Measurements from ENCODE around the gene FES.
"Not testable (repeated sequence)": the region's sequence is repeated elsewhere in the genome, so short reads cannot be mapped to it uniquely, and the experiment has no call there.

FES gene

DNA sequence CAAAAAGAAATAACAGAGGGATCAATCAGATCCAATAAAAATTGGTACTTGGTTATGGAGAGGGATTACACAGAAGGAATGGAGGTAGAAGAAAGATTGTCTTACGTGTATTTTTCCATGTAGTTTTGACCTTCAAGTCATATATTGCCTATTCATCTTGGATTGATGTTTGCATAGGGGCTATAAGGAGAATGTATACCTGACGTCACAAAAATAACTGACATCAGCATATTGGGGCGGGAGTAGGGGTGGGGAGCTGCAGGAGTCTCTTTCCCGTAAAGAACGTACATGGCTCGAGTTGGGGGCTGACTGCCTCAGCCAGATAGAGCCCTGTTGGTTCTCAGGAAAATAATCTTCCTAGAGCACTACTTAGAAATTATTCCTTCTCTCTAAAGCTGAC lies 21.8 kb upstream of the FES start:
- no peak for DNase-seq

DNA sequence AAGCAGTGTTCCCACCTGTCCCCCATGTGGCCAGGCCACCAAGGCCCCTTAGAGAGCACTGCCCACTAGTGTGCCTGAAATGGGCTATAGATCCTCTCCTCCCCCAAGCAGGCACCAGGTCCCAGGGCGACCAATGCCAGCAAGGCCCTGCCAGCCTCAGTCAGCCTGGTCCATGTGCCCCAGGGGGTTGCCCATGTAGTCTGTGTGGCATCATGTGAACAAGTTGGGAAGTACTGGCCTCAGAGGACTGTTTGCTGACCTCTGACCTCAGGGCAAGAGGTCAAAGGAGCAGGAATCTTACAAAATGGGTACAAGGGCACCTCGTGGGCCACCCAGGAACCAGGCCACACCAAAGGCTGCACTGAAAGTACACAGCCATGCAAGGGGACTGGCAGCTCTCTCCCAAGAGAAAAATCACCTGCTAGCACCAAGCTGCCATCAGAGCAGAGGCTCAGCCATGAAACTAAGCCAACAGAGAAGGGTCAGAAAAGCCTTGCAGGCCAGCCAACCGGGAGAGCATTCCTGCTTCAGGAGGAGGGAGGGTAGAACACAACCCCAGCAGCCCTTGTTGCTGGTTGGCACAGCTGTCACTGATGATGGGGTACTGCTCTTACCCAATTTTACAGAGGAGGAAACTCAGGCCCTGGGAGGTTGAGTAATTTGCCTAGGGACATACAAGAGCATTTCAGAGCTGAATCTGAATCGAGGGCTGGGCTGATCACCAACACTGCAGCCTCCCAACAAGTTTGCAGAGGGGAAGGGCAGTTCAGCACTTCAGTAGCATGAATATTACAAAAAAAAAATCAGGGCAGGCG lies 21.1 kb upstream of the FES start:
- no peak for DNase-seq

DNA sequence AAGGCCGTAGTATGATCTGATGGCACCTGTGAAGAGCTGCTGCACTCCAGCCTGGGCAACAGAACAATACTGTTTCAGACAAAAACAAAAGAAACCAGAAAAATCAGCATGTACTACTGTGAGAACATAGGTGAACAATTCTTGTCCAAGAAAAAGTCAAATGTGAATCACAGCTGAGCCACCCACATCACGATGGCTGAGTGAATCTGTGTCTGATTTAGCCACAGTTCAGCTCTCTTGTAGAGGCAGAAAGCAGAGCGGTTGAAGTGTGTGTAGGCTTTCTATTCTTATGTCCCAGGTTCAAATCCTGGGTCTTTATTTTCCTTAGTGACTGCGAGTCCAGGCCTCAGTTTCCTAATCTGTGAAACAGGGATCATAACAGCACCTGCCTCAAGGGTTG lies 20.3 kb upstream of the FES start:
- no peak for DNase-seq

DNA sequence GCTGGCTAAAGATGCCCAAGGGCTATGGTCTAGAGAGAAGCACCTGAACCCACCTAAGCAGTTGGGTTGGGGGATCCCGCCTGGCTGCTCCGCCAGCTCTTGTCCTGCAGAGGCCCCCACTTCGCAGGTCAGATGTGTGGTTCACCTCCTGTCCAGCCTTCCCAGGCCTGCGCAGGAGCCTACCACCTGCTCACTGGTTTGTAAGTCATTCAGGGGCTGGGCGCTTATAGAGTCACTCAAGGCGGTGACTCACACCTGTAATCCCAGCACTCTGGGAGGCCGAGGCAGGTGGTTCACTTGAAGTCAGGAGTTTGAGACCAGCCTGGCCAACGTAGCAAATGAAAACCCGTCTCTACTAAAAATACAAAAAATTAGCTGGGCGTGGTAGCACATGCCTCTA lies 19.8 kb upstream of the FES start:
- no peak for DNase-seq

DNA sequence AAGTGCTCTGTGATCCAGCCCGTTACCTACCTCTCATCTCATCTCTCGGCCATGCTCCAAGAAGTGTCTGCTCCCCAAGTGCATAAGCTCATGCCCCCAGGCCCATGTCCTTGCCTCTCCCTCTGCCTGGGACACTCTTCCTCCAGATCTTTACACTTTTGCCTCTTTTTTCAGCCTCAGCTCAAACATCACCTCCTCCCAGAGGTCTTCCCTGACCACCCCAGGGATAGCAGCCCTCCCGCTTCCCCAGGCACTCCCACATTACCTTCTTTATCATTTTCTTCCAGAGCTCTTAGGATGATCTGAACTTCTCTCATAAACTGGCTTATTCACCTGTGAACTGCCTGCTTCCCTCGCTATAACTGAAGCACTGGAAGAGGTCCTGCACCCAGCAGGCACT lies 18.6 kb upstream of the FES start:
- DNase-seq = no peak

DNA sequence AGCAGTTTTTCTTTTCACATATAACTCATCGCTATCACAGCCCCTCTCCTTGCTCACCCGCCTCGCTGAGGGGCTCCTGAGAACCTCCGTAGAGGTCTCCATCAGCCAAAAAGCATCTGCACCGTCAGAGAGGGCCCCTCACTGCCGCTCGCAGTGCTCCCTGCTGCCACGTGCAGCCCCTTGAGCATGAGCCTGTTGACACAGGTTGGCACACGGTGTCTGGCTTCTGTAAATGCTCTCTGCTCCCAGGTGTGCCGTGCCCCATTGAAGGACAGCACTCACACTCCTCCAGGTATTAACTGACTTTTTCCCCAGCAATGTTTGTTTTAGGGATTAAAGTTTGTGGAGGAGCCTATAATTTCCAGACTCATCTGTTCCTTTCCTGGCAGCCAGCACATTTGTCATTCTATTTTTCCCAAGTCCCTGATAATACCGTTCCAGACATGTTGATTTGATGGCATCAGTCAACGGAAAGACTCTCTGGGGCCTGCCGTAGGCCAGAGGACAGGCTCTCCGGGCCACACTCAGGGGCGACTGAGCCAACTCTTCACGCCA lies 18.1 kb upstream of the FES start:
- no peak for DNase-seq

DNA sequence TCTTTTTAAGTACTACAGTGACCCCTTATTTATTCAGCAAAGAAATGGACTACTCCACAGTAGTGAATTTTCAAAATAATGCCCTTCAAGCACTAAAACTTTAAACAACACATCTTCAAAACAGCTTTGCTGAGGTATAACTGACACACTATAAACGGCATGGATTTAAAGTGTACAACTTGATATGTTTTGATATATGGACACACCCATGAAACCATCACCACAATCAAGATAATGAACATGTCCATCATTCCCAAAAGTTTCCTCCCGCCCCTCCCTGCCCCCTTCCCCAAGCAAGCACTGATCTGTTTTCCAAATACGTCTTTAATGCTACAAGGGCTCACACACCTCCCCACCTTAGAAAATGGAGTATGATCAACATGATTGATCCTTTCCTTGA lies 17.5 kb upstream of the FES start:
- DNase-seq = no peak

DNA sequence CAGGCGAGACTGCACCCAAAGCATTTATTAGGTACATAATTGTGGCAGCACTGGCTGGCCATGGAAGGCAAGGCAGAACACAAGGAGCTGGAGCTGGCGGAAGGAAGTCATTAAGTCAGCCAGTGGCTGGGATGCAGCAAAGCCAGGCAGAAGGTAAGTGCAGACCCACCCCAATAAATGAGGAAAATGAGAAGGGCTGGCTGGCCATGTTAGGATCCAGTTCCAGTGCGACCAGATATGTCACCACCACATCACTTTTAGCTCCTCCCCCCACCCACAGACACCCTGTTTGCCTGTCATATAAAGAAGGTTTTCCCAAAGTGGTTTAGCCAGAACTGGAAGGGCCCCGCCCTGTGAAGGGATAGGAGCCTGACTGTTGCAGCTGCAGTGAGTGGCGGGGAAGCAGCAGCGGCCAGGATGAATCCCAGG lies 16.0 kb upstream of the FES start, which contains the start of gene FURIN:
Gene FURIN (plus strand): TSS at position 328 of the 429 bp plus-strand sequence. CDS start 7,153 bp downstream, outside the sequence.
- no peak for DNase-seq

DNA sequence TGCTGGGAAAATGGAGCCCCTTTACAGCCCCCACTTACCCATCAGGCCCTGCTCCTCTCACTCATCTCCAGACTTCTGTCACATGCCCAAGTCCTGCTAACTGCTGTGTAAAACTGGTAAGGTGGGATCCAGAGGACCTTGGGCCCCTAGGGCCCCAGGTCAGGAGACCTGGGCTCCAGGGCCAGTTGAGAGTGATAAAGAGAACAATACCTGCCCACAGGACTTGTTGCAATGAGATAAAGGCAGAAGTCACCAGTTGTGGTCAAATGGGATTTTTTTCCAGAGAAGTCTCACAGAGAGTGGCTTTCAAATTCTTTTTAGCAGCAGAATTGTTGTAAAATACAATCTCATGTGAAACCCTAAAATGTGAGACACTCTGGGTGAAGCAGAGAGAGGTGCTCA lies 15.2 kb upstream of the FES start:
- no peak for DNase-seq

DNA sequence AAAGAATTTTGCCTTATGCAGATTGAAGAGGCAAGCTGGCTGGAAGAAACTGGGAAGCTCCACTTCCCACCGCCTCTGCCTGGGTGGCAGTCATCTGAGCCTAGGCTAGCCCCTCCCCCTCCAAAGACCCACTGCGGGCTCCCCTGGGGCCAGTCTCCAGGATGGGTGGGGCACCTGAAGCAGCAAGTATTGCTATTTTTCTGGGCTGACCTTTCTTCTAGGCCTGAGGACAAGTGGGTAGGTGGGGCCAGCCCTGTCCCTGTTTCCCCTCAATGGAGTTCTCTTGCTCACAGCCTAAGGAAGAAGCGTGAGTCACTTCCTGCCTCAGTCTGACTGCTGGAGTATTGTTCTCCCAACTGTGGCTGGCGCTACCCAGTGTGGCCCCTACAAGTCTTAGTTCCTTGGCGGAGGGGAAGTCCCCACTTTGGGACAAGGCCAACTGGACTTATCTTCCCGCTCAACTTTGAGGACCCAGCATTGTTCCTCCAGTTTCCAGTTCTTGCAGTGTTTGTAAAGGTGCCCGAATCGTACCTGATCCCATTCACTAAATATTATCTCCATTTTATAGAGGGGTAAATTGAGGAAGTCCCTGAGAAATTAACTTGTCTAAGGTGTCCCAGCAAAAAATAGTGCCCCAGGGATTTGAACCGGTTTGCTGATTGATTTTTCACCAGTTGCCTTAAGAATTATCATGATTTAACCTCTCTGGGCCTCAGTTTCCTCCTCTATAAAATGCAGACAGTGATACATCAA lies 14.5 kb upstream of the FES start:
- peak; percentile 79 for DNase-seq

DNA sequence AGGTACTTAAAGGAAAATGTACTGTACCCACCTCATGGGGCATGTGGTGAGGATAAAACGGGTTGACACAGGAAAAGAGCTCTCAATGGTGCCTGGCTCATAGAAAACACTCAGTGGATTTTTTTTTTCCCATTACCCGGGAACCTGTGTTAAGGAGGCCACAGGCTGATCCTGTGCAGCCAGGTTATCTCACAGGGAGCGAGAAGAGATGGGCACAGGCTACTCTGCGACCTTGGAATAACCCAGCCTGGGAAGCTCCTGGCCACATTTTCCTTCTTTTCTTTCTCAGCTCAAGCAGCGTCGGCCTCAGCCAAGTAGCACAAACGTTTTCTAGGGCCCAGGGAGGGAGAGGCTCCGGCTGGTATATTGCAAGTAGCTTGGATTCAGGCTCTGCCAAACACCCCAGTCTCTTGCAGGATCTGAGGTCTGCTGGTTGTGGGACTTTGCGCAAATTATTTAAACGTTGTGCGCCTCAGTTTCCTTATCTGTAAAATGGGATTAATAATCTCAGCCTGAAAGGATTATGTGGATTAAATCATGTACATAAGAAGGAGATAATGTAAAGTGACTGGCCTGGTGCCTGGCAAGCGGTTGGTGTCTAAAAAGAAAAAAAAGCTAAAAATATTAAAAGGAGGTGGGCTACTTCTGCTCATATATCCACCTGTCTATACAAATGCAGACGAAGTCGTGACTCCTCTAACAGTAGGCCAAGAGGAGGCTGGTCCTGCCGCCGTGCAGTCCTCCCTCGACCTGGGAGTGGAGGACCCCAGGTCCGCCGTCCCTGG lies 13.8 kb upstream of the FES start:
- DNase-seq = no peak

DNA sequence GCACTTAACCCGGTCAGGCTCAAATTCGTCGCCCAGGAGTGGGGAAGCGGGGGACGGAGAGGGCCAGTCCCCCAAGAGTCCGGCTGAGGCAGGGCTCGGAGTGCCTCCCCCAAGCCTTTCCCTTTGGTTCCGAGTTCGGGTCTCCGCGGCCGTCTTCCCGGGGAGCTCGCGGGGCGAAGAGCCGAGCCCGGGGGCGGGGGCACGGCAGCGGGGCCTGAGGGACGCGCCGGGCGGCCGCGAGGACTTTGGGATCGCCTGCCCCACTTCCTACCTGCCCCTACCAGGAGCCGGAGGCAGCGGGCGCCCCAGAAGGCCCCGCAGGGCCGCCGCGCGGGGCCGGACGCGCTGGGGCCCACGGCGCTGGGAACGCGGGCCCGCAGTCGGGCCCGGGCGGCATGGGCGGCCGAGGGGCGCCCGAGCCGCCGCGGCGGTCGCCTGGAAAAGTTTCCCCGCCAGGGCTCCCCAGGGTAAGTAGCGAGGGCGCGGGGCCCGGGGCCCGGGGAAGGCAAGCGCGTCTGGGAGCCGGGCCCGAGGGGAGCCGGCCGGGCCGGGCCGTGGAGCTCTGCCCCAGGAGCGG lies 13.1 kb upstream of the FES start:
- peak; percentile 34 for DNase-seq

DNA sequence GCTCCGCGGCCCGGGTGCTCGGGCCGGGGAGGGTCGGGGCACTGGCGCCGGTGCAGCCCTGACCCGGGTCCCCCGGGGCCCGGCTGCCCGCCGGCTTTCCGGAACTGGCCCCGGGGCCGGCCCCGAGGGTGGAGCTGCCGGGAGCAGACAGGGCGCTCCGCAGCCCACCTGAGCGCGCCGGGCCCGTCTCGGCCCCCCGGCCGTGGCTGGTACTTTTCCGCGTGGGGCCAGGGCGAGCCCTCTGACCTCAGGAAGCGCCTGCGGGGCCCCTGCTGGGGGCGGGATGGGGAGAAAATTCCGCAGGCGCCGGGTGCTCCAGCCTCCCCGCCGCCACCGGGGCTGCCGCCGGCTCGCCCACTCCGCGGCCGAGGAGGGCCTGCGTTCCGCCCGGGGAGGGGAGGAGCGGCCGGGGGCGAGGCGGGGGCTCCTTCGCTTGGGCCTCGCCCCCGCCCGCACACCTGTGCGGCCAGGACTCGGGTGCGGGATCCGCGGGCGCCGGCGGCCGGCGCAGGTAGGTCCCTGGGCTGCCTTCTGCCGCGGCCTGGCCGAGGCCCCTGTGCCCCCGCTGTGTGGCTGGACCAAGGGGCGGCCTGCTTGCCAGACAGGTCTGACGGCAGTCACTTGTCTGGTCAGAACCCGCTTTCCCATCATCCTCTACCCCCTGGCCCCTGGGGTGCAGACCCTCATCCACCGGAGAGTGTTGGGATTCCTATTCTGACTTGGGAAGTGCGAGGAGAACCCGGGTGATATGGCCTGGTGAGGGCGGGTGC lies 12.4 kb upstream of the FES start:
- DNase-seq = no peak

DNA sequence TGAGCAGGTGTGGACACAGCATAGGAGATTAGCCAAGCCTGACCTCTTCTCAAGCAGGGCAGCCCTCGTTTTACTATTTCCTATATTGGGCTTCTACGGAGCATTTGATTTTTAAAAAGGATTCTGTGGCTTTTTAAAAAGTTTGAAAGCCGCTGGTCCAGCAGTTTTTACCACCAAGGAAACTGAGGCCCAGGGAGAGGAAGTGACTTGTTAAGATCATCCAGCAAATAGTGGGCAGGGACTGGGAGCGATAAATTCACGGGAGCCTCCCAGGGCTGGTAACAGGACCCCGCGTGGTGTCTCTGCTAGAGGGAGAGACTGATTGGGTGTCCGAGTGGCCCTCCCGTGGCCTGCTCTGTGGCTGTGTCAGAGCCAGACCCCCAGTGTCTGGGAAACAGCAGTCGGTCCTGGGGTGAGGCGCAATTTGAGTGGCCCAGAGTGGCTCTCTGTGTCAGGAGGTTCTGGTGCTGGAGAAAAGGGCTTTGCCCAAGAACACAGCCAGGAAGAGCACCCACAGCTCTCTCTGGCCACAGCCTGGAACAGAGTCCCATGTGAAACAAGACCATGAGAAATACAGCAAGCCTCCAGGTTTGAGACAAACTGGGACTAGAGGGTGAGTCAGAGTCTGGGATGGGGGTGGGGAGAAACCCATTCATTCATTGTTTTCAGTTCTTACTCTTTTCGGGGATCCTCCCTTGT lies 11.7 kb upstream of the FES start:
- DNase-seq = peak; percentile 69

DNA sequence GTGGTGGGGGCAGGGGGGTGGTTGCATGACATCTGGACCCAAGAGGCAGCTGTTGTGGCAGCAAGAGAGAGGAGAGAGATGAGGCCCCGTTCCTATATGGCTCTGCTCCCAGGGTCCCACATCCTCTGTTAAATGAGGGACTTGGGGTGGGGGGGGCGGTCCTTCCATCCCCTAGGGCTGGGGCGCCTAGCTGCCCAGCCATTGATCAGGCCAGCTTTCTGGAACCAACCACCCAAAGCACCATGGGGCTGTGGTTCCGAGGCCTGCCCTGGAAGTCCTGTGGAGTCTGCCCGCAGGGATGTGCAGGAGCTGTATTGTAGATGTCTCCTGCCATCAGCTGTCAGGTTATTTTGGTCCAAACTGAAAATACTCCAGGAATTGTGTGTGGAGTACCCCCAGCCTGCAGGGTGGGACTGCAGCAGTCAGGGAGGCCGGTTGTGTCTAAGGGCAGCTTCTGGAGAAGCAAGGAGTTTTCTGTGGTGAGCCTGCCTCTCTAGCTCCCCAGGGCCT lies 10.8 kb upstream of the FES start:
- DNase-seq = no peak

DNA sequence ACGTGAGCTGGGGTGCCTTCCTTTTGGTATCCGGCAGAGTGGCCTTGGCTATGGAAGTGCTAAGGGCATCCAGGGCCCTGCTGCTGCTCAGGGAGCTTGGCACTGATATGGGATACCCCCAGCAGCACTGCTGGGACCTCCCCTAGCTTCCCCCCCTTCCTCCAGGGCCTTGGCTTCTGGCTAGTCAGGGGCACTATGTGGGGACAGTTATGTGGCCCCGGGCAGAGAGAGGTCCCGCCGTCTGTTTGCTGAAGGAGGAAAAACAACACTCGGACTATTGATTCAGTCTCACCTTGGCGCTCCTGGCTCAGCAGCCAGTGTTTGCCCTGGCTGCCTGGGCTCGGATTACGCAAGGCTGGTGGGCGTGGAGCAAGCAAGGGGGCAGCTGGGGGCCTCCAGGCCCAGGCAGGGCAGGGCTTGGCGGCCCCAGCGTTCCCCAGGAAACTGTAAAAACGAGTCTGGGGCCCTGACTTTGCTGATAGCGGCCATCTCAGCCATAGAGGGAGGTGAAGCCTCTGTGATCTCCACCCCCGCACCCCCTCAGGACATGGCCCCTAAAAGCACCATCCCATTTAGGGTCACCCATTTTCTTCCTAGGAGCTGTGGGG lies 10.2 kb upstream of the FES start:
- DNase-seq = no peak

DNA sequence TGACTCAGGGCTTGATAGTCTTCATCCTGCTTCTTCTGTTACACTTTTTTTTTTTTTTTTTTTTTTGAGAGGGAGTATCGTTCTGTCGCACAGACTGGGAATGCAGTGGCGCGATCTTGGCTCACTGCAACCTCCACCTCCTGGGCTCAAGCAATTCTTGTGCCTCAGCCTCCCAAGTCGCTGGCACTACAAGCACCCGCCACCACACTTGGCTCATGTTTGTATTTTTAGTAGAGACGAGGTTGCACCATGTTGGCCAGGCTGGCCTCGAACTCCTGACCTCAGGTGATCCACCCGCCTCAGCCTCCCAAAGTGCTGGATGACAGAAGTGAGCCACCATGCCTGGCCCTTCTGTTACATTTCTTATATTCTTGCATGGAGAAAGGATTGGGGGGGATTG lies 9.3 kb upstream of the FES start:
- not testable (repeated sequence) for DNase-seq

DNA sequence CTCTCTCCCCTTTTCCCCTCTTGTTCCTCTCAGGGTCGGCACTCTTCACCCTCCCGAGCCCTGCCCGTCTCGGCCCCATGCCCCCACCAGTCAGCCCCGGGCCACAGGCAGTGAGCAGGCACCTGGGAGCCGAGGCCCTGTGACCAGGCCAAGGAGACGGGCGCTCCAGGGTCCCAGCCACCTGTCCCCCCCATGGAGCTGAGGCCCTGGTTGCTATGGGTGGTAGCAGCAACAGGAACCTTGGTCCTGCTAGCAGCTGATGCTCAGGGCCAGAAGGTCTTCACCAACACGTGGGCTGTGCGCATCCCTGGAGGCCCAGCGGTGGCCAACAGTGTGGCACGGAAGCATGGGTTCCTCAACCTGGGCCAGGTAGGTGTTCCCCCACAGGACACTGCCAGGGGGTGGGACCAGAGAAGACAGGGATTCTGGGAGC lies 8.7 kb upstream of the FES start:
- no peak for DNase-seq

DNA sequence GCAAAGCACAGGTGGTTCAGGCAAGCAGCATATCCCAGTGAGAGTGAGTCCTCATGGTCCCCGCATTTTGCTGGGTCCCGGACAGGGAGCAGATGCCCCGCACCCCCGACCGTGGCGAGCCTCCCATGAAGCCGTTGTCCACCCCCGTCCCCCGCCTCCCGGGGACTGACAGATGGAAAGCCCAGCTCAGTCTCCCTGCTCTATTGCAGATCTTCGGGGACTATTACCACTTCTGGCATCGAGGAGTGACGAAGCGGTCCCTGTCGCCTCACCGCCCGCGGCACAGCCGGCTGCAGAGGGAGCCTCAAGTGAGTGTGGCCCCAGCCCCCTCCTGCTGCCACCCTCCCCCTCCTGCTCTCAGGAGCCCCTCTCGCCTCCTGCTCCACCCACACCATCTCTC lies 8.3 kb upstream of the FES start:
- DNase-seq = no peak

DNA sequence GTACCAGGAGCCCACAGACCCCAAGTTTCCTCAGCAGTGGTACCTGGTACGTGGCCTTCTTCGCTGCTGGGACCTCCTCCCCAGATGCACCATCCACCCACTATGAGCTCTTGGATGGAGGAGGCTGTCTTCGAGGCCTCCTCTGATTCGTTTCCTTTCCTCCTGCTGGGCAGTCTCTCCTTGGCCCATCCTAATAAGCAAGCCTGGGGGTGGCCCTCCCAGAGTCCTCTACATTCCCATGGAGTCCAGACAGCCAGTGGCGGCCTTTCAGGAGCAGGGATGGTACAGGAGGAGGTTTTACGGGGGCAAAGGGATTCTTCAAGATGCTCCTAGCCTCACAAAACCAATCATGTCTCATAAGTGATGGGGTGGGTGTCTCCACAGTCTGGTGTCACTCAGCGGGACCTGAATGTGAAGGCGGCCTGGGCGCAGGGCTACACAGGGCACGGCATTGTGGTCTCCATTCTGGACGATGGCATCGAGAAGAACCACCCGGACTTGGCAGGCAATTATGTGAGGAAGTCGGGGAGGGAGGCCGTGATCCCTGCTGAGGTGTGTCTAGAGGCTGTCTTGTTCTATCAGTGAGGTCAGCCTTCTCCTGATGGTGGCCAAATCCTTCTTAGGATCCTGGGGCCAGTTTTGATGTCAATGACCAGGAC lies 7.7 kb upstream of the FES start:
- DNase-seq = no peak
